Ishikawa (cell line): ENCODE data around the gene CBLC.

Experiments used
- CEBPB ChIP-seq: IDR thresholded peaks from 2 replicates; pipeline ENCODE4 v1.6.1; 2012
- CREB1 ChIP-seq: IDR thresholded peaks from 2 replicates; pipeline ENCODE4 v1.6.1; 2012; ENCODE audit warnings: low read depth
- EP300 ChIP-seq: IDR thresholded peaks from 2 replicates; pipeline ENCODE4 v1.6.1; 2012; ENCODE audit warnings: borderline replicate concordance
- RAD21 ChIP-seq: IDR thresholded peaks from 2 replicates; pipeline ENCODE4 v1.6.1; 2012; ENCODE audit warnings: low read depth
- TAF1 ChIP-seq: IDR thresholded peaks from 2 replicates; pipeline ENCODE4 v1.6.1; 2012; ENCODE audit warnings: low read depth, mild to moderate bottlenecking
- YY1 ChIP-seq: IDR thresholded peaks from 2 replicates; pipeline ENCODE4 v1.6.1; 2012; ENCODE audit warnings: low read depth
- TF ChIP-seq, protein P1 (sequence below): IDR thresholded peaks from 2 replicates; pipeline ENCODE4 v1.6.1; 2012; ENCODE audit warnings: low read depth, mild to moderate bottlenecking
- TF ChIP-seq, protein P2 (sequence below): IDR thresholded peaks from 2 replicates; pipeline ENCODE4 v1.6.1; 2012

DNA sequence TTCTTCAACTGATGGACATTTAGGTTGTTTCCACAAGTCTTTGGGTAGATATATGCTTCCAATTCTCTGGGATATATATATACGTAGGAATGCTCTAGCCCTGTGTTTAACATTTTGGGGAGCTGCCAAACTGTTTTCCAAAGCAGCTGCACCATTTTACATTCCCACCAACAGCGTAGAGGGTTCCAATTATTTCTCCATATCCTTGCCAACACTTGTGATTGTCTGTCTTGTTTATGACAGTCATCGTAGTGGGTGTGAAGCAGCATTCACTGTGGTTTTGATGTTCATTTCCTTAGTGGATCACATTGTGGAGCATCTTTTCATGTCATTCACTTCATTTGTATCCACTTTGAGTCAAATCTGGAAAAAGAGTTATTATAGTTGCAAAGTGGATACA, 4.7 kb upstream of the CBLC start:
- TF ChIP-seq EP300 (no peak), TAF1 (no peak), CEBPB (no peak), RAD21 (no peak), YY1 (no peak), CREB1 (no peak)
- TF ChIP-seq, protein P1, sequence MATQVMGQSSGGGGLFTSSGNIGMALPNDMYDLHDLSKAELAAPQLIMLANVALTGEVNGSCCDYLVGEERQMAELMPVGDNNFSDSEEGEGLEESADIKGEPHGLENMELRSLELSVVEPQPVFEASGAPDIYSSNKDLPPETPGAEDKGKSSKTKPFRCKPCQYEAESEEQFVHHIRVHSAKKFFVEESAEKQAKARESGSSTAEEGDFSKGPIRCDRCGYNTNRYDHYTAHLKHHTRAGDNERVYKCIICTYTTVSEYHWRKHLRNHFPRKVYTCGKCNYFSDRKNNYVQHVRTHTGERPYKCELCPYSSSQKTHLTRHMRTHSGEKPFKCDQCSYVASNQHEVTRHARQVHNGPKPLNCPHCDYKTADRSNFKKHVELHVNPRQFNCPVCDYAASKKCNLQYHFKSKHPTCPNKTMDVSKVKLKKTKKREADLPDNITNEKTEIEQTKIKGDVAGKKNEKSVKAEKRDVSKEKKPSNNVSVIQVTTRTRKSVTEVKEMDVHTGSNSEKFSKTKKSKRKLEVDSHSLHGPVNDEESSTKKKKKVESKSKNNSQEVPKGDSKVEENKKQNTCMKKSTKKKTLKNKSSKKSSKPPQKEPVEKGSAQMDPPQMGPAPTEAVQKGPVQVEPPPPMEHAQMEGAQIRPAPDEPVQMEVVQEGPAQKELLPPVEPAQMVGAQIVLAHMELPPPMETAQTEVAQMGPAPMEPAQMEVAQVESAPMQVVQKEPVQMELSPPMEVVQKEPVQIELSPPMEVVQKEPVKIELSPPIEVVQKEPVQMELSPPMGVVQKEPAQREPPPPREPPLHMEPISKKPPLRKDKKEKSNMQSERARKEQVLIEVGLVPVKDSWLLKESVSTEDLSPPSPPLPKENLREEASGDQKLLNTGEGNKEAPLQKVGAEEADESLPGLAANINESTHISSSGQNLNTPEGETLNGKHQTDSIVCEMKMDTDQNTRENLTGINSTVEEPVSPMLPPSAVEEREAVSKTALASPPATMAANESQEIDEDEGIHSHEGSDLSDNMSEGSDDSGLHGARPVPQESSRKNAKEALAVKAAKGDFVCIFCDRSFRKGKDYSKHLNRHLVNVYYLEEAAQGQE, result no peak
- TF ChIP-seq, protein P2, sequence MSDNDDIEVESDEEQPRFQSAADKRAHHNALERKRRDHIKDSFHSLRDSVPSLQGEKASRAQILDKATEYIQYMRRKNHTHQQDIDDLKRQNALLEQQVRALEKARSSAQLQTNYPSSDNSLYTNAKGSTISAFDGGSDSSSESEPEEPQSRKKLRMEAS, result no peak
